BLaER1 (cell line): ENCODE results near the gene UBN1.
A peak's percentile ranks its signal among the peaks of the same experiment; 100 is the strongest.
"Not testable (repeated sequence)": the region's sequence is repeated elsewhere in the genome, so short reads cannot be mapped to it uniquely, and the experiment has no call there.

Source experiments
- H3K27ac ChIP-seq: shearing (Covaris generic); formaldehyde crosslinking; 2 replicates; pipeline ENCODE4 v1.8.1; 2022
- H3K27me3 ChIP-seq: shearing (Covaris generic); formaldehyde crosslinking; 2 replicates; pipeline ENCODE4 v1.8.1; 2022
- H3K36me3 ChIP-seq: shearing (Covaris generic); formaldehyde crosslinking; 2 replicates; pipeline ENCODE4 v1.8.1; 2022
- H3K4me1 ChIP-seq: shearing (Covaris generic); formaldehyde crosslinking; 2 replicates; pipeline ENCODE4 v1.8.1; 2022
- H3K4me2 ChIP-seq: shearing (Covaris generic); formaldehyde crosslinking; 2 replicates; pipeline ENCODE4 v1.8.1; 2022
- H3K4me3 ChIP-seq: shearing (Covaris generic); formaldehyde crosslinking; 2 replicates; pipeline ENCODE4 v1.8.1; 2022
- H3K9ac ChIP-seq: shearing (Covaris generic); formaldehyde crosslinking; 2 replicates; pipeline ENCODE4 v1.8.1; 2022
- H3K9me3 ChIP-seq: shearing (Covaris generic); formaldehyde crosslinking; 2 replicates; pipeline ENCODE4 v1.8.1; 2022
- H4K20me1 ChIP-seq: shearing (Covaris generic); formaldehyde crosslinking; 2 replicates; pipeline ENCODE4 v1.8.1; 2022
- Cebpa-rat ChIP-seq: shearing (Covaris generic); IDR thresholded peaks from 2 replicates; pipeline ENCODE4 v1.8.1; 2022

UBN1 gene

GRCh38 chr16:4924593-4925292 is 77.5 kb downstream of the UBN1 start:
- Histone ChIP-seq H3K27me3 (no peaks in the 10 kb centered on the region), H4K20me1 (no peaks in the 10 kb centered on the region), H3K4me1 (peaks cover 7% of the 10 kb centered on the region), H3K4me2 (peak overlapping the region; percentile 19; the same call in 1 of the 2 replicates), H3K9ac (peak overlapping the region; percentile 3; the same call in 1 of the 2 replicates), H3K27ac (no peak overlapping the region), H3K4me3 (no peak overlapping the region), H3K9me3 (peaks cover 29% of the 10 kb centered on the region), H3K36me3 (no peaks in the 10 kb centered on the region)
- no peak for TF ChIP-seq Cebpa-rat

GRCh38 chr16:4925293-4925607 is 78.0 kb downstream of the UBN1 start:
- Histone ChIP-seq H3K27me3 (no peaks in the 10 kb centered on the region), H3K4me1 (peaks cover 7% of the 10 kb centered on the region), H3K4me3 (no peak overlapping the region), H3K4me2 (peak overlapping the region; percentile 19; the same call in 1 of the 2 replicates), H4K20me1 (no peaks in the 10 kb centered on the region), H3K9ac (no peak overlapping the region), H3K9me3 (peaks cover 29% of the 10 kb centered on the region), H3K36me3 (no peaks in the 10 kb centered on the region), H3K27ac (no peak overlapping the region)
- no peak for TF ChIP-seq Cebpa-rat

GRCh38 chr16:4925791-4926190 is 78.5 kb downstream of the UBN1 start:
- Histone ChIP-seq H3K9ac (no peak overlapping the region), H3K4me2 (no peak overlapping the region), H3K4me3 (no peak overlapping the region), H3K4me1 (peaks cover 7% of the 10 kb centered on the region), H3K9me3 (peaks cover 29% of the 10 kb centered on the region), H3K27me3 (no peaks in the 10 kb centered on the region), H3K36me3 (no peaks in the 10 kb centered on the region), H3K27ac (no peak overlapping the region), H4K20me1 (no peaks in the 10 kb centered on the region)
- no peak for TF ChIP-seq Cebpa-rat

- no peak overlapping the region for H3K9ac ChIP-seq
- peaks cover 29% of the 10 kb centered on the region for H3K9me3 ChIP-seq
- H3K36me3 ChIP-seq, result no peaks in the 10 kb centered on the region
- no peaks in the 10 kb centered on the region for H3K27me3 ChIP-seq
- no peak overlapping the region for H3K4me2 ChIP-seq
- H3K27ac ChIP-seq, result no peak overlapping the region
- no peak for TF ChIP-seq Cebpa-rat
- no peak overlapping the region for H3K4me3 ChIP-seq
- peaks cover 7% of the 10 kb centered on the region for H3K4me1 ChIP-seq
- H4K20me1 ChIP-seq, result no peaks in the 10 kb centered on the region
Measured at GRCh38 chr16:4926928-4927327, 79.6 kb downstream of the UBN1 start.

- Histone ChIP-seq H3K36me3 (no peaks in the 10 kb centered on the region), H3K27ac (no peak overlapping the region), H3K4me1 (peaks cover 7% of the 10 kb centered on the region), H3K4me3 (no peak overlapping the region), H3K9me3 (peaks cover 29% of the 10 kb centered on the region), H3K27me3 (no peaks in the 10 kb centered on the region), H3K9ac (no peak overlapping the region), H4K20me1 (no peaks in the 10 kb centered on the region), H3K4me2 (no peak overlapping the region)
- TF ChIP-seq Cebpa-rat, result no peak
Measured at GRCh38 chr16:4927661-4928060, 80.4 kb downstream of the UBN1 start.

GRCh38 chr16:4928227-4928626 is 80.9 kb downstream of the UBN1 start:
- H3K27ac ChIP-seq, result no peak overlapping the region
- H3K9me3 ChIP-seq, result peaks cover 29% of the 10 kb centered on the region
- TF ChIP-seq Cebpa-rat, result no peak
- no peak overlapping the region for H3K4me3 ChIP-seq
- no peaks in the 10 kb centered on the region for H3K36me3 ChIP-seq
- H3K4me1 ChIP-seq, result peaks cover 7% of the 10 kb centered on the region
- H3K4me2 ChIP-seq, result no peak overlapping the region
- no peak overlapping the region for H3K9ac ChIP-seq
- no peaks in the 10 kb centered on the region for H4K20me1 ChIP-seq
- H3K27me3 ChIP-seq, result no peaks in the 10 kb centered on the region

- not testable (repeated sequence) for H3K27ac ChIP-seq, H3K4me2 ChIP-seq, H3K36me3 ChIP-seq, H4K20me1 ChIP-seq, H3K4me1 ChIP-seq, H3K4me3 ChIP-seq, H3K27me3 ChIP-seq, H3K9ac ChIP-seq
- H3K9me3 ChIP-seq, result peaks cover 29% of the 10 kb centered on the region
Measured at GRCh38 chr16:4929619-4930018, 82.3 kb downstream of the UBN1 start.

GRCh38 chr16:4931381-4931780 is 84.1 kb downstream of the UBN1 start:
- Histone ChIP-seq H3K27ac (no peak overlapping the region), H3K4me1 (no peaks in the 10 kb centered on the region), H3K9me3 (peaks cover 20% of the 10 kb centered on the region), H3K9ac (no peak overlapping the region), H4K20me1 (peaks cover 2% of the 10 kb centered on the region; the same call in 1 of the 2 replicates), H3K4me2 (no peak overlapping the region), H3K4me3 (no peak overlapping the region), H3K27me3 (peaks cover 24% of the 10 kb centered on the region), H3K36me3 (no peaks in the 10 kb centered on the region)
- TF ChIP-seq Cebpa-rat, result no peak
